Astrocyte of the cerebellum (primary cell): ENCODE measurements around the gene ZNF644.
"Not testable (repeated sequence)": the region's sequence is repeated elsewhere in the genome, so short reads cannot be mapped to it uniquely, and the experiment has no call there.

ENCODE experiments used
- DNase-seq: peaks from one replicate; pipeline ENCODE4 v3.0.0-alpha.2; 2011; ENCODE audit warnings: low read depth
- H3K4me3 ChIP-seq: 2 replicates; pipeline ENCODE4 v1.5.1; 2011; ENCODE audit warnings: mild to moderate bottlenecking, low read depth, low read length, moderate library complexity
- in situ Hi-C: cut with HindIII; loops from 2 replicates; pipeline ENCODE4 v1.10.0; 2017; ENCODE audit warnings: low sequenced_read_pairs
- TF ChIP-seq, protein P1 (sequence below): IDR thresholded peaks from 2 replicates; pipeline ENCODE4 v1.5.1; 2012; ENCODE audit warnings: low read length, low read depth, moderate library complexity, mild to moderate bottlenecking; ENCODE audit errors: missing control alignments

The ZNF644 gene

DNA sequence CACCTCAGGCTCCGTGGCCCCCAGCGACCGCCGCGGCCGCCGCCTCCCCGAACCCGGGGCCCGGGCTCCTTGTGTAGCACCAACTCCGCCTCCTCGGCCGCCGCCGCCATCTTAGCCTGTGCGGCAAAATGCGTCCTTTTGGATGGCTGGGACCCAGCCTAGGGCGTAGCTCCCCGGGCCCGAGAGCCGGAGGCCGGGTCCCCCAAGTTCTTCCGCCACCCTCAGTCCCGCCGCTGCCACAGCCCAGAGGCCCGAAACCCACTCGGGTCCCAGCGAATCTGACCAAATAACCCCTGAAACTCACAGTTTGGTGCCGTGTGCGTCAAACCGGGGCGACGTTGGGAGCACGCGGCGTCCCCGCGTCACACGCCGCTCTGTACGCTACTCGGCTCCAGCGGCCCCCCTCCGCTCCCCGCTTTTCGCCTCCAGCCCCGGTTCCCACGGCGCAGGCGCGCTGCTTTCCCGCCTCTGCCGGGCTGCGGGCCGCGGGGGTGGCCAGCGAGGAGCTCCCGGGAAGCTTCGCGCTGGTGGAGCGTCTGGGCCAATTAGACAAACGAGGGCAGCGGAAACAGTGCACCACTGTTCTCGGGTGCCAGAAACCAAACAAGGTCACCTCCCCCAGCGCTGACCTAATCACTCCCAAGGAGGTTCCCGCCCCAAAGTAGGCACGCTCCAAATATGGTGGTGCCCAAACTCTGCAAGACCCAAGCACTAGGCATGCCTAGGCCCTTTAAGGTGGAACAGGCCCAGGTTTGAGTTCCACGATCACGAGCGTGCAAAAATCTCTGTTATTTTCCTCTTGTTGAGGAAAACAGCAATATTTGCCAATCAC lies at the start of gene ZNF644:
TSS of gene ZNF644 (minus strand) at position 350 of the 832 bp plus-strand sequence. CDS start 39,682 bp downstream, outside the sequence.
- in situ Hi-C loops = loop anchor here (5.0 kb wide), 1 partner anchor 90 kb away; no protein-coding TSS in a partner anchor

DNA sequence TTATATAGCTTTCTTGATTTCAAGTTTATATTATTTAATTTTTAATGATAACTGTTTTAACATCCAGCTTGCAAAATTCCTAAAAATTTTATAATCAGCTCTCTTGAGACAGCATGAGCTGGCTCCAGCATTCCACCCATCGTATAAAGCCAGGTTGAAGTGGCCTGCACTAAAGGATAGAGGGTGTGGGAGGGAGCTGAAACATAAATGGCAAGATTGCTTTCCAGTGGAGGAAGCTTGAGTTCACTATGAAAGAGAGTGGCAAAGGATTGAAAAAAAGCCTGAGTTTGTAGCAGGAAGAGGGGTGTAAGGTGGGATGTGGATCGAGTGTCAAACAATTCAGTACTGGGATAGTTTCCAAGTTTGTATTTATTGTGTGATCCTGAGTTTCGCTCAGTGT lies 48.5 kb upstream of the ZNF644 start:
- H3K4me3 ChIP-seq = no peak overlapping the region
- no peak for DNase-seq
- in situ Hi-C loops = no loop called here

More for the DNA sequence above, at the start of gene ZNF644:
- DNase-seq = peak; percentile 57
- TF ChIP-seq, protein P1, sequence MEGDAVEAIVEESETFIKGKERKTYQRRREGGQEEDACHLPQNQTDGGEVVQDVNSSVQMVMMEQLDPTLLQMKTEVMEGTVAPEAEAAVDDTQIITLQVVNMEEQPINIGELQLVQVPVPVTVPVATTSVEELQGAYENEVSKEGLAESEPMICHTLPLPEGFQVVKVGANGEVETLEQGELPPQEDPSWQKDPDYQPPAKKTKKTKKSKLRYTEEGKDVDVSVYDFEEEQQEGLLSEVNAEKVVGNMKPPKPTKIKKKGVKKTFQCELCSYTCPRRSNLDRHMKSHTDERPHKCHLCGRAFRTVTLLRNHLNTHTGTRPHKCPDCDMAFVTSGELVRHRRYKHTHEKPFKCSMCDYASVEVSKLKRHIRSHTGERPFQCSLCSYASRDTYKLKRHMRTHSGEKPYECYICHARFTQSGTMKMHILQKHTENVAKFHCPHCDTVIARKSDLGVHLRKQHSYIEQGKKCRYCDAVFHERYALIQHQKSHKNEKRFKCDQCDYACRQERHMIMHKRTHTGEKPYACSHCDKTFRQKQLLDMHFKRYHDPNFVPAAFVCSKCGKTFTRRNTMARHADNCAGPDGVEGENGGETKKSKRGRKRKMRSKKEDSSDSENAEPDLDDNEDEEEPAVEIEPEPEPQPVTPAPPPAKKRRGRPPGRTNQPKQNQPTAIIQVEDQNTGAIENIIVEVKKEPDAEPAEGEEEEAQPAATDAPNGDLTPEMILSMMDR = no peak
- peak within 1 kb of the TSS; percentile 63 for H3K4me3 ChIP-seq

GRCh38 chr1:91066538-91066937 lies 44.7 kb upstream of the ZNF644 start:
- TF ChIP-seq, protein P1 = no peak
- no peak for DNase-seq
- in situ Hi-C loops = no loop called here
- no peak overlapping the region for H3K4me3 ChIP-seq

More for the DNA sequence above, 48.5 kb upstream of the ZNF644 start:
- TF ChIP-seq, protein P1 = no peak

DNA sequence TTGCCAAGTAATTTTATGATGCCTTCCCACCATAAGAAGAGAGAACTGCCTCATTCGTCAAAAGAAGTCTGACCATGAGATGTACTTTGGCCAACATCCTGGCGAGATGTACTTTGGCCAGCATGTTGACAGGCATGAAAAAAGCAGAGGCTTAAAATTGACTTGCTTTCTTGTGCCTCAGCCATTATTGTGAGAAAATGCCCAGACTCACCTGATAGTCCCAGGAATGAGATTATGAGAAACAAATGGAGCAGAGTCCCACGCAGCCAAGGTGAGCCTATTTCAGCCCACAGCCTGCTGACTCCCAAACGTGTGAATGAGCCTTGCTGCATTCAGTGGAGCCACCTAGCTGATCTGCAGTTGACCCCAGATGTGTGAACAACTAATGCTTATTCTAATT lies 43.5 kb upstream of the ZNF644 start:
- TF ChIP-seq, protein P1 = no peak
- DNase-seq = no peak
- in situ Hi-C loops = no loop called here
- H3K4me3 ChIP-seq = no peak overlapping the region

DNA sequence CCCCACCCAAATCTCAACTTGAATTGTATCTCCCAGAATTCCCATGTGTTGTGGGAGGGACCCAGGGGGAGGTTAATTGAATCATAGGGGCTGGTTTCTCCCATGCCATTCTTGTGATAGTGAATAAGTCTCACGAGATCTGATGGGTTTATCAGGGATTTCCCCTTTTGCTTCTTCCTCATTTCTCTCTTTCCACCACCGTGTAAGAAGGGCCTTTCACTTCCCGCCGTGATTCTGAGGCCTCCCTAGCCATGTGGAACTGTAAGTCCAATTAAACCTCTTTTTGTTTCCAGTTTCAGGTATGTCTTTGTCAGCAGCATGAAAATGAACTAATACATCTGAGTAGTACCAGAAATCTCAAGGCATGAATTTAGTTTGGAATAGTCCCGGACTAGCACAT lies 41.6 kb upstream of the ZNF644 start:
- DNase-seq, H3K4me3 ChIP-seq, in situ Hi-C loops: not testable (repeated sequence)

DNA sequence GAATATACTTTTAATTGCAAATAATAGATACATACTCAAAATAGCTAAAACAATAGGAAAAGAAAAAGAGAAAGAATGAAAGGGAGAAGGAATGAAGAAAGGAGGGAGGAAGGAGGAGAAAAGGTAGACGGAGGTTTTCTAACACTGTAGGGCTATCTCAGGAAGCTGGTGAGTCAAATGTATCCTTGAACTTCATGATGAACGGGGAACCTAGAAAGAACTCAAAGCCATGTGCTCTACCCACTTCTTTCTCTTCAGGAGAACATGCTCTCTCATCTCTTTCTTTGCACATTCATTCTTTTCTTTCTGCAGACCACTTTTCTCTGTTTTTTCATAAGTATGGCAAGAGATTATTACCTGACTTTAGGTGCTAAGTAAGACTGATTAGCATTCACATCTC lies 37.3 kb upstream of the ZNF644 start:
- TF ChIP-seq, protein P1 = no peak
- in situ Hi-C loops = no loop called here

GRCh38 chr1:91057784-91058183 lies 35.9 kb upstream of the ZNF644 start:
- H3K4me3 ChIP-seq = no peak overlapping the region
- no peak for DNase-seq
- in situ Hi-C loops = no loop called here
- TF ChIP-seq, protein P1 = no peak

More for the DNA sequence above, 37.3 kb upstream of the ZNF644 start:
- no peak for DNase-seq
- no peak overlapping the region for H3K4me3 ChIP-seq
